Measurements from ENCODE around the gene MORF4L1. TPM values are rescaled to one million over a fixed set of nuclear protein-coding genes. Genes with fewer than 3 reads are reported as not detected.

The MORF4L1 gene
- total RNA-seq, 1 donor from 2014 or later = 271 TPM

DNA sequence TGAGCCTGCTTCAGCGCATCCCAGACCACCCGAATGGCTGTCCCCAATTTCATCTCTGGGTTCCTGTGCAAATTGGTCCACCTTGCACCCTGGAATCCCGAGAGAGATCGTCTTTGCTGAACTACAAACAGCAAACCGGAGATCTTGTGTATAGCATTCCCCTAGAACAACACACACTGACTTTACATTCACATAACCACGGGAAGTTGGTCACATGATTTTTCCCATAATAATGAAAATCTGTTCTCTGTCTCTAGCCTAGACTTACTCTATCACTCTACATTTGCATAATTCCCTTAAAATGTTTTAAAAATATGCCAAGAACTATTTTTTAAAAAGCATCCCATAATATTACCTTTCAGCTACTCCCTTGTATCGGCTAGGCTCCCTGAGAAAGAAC is 37.6 kb downstream of the MORF4L1 start:
- ATAC-seq (ENCODE audit: low read depth) (no peak), DNase-seq (no peak)
- TF ChIP-seq, protein P1, sequence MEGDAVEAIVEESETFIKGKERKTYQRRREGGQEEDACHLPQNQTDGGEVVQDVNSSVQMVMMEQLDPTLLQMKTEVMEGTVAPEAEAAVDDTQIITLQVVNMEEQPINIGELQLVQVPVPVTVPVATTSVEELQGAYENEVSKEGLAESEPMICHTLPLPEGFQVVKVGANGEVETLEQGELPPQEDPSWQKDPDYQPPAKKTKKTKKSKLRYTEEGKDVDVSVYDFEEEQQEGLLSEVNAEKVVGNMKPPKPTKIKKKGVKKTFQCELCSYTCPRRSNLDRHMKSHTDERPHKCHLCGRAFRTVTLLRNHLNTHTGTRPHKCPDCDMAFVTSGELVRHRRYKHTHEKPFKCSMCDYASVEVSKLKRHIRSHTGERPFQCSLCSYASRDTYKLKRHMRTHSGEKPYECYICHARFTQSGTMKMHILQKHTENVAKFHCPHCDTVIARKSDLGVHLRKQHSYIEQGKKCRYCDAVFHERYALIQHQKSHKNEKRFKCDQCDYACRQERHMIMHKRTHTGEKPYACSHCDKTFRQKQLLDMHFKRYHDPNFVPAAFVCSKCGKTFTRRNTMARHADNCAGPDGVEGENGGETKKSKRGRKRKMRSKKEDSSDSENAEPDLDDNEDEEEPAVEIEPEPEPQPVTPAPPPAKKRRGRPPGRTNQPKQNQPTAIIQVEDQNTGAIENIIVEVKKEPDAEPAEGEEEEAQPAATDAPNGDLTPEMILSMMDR (IDR thresholded peaks at IDR 0.05) = no peak
- peaks cover 24% of the 10 kb centered on the region for H3K4me1 Mint-ChIP-seq
- H3K27ac Mint-ChIP-seq = peak overlapping the region; percentile 38
- POLR2A ChIA-PET = interaction anchor here (2.0 to 4.1 kb wide), 3 partner anchors 94 to 274 kb away, joined by 5 to 24 read pairs (median 7); no protein-coding TSS in a partner anchor
- H3K4me3 Mint-ChIP-seq = no peak overlapping the region
- H3K36me3 Mint-ChIP-seq (ENCODE audit: low read depth) = peaks cover 75% of the 10 kb centered on the region
- intact Hi-C loops (cut with micrococcal nuclease) = no loop called here
- H3K27me3 Mint-ChIP-seq = no peaks in the 10 kb centered on the region
- CTCF ChIA-PET = interaction anchor here (0.6 to 9.6 kb wide), 13 partner anchors 11 to 272 kb away, joined by 3 to 151 read pairs (median 8); no protein-coding TSS in a partner anchor
- no peaks in the 10 kb centered on the region for H3K9me3 Mint-ChIP-seq

DNA sequence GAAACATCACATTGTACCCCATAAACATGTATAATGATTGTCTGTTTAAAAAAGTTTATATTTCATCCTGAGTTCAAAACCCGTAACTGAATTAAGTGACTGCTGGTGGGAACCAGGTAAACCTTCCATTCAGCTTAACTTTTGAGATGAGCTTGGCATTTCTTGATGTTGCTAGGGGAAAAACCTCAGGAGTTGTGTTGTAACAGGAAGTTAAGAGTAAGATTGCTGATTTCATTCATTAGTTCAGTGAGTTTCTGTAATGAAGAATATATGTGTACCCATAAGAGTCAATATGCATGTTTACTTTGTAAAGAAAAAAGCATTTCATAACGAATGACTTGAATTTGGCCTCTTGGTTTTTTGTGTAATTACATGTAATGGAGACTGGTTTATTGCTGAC is 39.6 kb downstream of the MORF4L1 start:
- DNase-seq (no peak), ATAC-seq (ENCODE audit: low read depth) (no peak)
- Mint-ChIP-seq H3K4me3 (no peak overlapping the region), H3K9me3 (no peaks in the 10 kb centered on the region), H3K27me3 (no peaks in the 10 kb centered on the region), H3K4me1 (peaks cover 30% of the 10 kb centered on the region), H3K27ac (peak overlapping the region; percentile 3), H3K36me3 (ENCODE audit: low read depth) (peaks cover 61% of the 10 kb centered on the region)
- TF ChIP-seq, protein P1 (IDR thresholded peaks at IDR 0.05) = no peak
- intact Hi-C loops (cut with micrococcal nuclease) = no loop called here
- ChIA-PET POLR2A (no interaction called here), CTCF (interaction anchor here (8.2 to 9.6 kb wide), 2 partner anchors 114 to 270 kb away, joined by 143 to 151 read pairs; no protein-coding TSS in a partner anchor)

DNA sequence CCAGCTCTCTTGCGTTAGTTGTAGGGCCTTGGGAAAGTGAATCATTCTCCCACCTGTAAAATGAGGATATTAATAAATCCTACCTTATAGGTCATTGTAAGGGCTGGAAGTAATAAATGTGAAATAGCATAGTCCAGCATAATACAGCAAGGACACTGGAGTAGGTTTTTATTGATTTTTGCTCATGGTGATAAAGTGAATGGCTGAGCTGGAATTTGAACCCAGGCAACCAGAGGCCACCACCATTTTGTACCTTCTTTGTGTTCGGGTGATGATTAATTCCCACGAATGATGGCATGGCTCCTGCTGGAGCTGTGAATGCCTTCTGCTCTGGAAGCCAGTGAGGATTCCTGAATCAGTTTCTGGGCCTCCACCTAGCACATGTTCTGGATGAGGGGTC is 40.3 kb downstream of the MORF4L1 start:
- CTCF ChIA-PET = interaction anchor here (0.9 to 9.6 kb wide), 3 partner anchors 94 to 269 kb away, joined by 3 to 151 read pairs (median 143); no protein-coding TSS in a partner anchor
- Mint-ChIP-seq H3K9me3 (no peaks in the 10 kb centered on the region), H3K27ac (no peak overlapping the region), H3K36me3 (ENCODE audit: low read depth) (peaks cover 61% of the 10 kb centered on the region), H3K4me3 (no peak overlapping the region), H3K4me1 (peaks cover 28% of the 10 kb centered on the region), H3K27me3 (no peaks in the 10 kb centered on the region)
- POLR2A ChIA-PET = no interaction called here
- intact Hi-C loops (cut with micrococcal nuclease) = no loop called here
- no peak for DNase-seq
- TF ChIP-seq, protein P1 (IDR thresholded peaks at IDR 0.05) = no peak
- no peak for ATAC-seq (ENCODE audit: low read depth)

- Mint-ChIP-seq H3K36me3 (ENCODE audit: low read depth) (peaks cover 61% of the 10 kb centered on the region), H3K9me3 (no peaks in the 10 kb centered on the region), H3K4me1 (peaks cover 22% of the 10 kb centered on the region), H3K4me3 (no peak overlapping the region), H3K27me3 (no peaks in the 10 kb centered on the region), H3K27ac (no peak overlapping the region)
- CTCF ChIA-PET = interaction anchor here (1.0 to 8.2 kb wide), 2 partner anchors 268 to 270 kb away, joined by 3 to 143 read pairs; no protein-coding TSS in a partner anchor
- TF ChIP-seq, protein P1 (IDR thresholded peaks at IDR 0.05) = no peak
- intact Hi-C loops (cut with micrococcal nuclease) = no loop called here
- ATAC-seq (ENCODE audit: low read depth) (no peak), DNase-seq (no peak)
- POLR2A ChIA-PET = no interaction called here
Observed at GRCh38 chr15:78914027-78914764, 41.5 kb downstream of the MORF4L1 start.

DNA sequence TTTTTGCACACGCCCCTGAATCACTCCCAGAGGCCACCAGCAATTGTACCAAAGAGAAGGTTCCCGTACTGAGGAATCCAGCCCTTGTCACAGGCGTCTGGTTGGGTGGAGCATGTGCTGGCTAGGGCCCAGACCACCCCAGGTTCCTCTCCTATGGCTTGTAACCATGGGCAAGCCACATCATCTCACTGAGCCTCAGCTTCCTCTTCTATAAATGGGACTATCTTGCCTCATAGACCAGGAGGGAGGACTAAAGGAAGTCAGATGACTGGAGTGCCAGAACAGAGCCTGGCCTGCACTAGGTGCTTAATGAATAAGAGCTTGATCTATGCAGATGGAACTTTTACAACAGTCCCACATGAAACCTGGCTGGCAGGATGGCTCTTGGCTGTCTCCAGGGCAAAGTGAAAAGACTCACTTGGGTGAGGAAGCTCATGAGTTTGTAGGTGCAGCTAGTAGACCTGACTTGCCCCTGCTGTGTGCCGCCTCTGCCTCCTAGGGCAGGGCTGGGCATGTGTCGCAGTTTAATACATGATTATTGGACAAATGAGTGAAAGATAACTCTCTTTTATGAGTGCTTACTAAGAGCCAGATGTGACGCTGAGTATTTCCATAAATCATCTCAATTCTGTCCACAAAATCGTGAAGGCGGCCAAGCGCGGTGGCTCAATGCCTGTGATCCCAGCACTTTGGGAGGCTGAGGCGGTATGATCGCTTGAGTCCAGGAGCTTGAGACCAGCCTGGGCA is 42.8 kb downstream of the MORF4L1 start:
- ChIA-PET POLR2A (interaction anchor here (1.1 kb wide), 1 partner anchor 88 kb away, joined by 3 read pairs; no protein-coding TSS in a partner anchor), CTCF (interaction anchor here (1.0 kb wide), 2 partner anchors 269 kb away, joined by 3 to 4 read pairs; no protein-coding TSS in a partner anchor)
- DNase-seq (no peak), ATAC-seq (ENCODE audit: low read depth) (no peak)
- peaks cover 11% of the 10 kb centered on the region for H3K4me1 Mint-ChIP-seq
- H3K4me3 Mint-ChIP-seq = no peak overlapping the region
- peaks cover 61% of the 10 kb centered on the region for H3K36me3 Mint-ChIP-seq (ENCODE audit: low read depth)
- intact Hi-C loops (cut with micrococcal nuclease) = no loop called here
- H3K27ac Mint-ChIP-seq = peak overlapping the region; percentile 19
- no peaks in the 10 kb centered on the region for H3K9me3 Mint-ChIP-seq
- TF ChIP-seq, protein P1 (IDR thresholded peaks at IDR 0.05) = no peak
- no peaks in the 10 kb centered on the region for H3K27me3 Mint-ChIP-seq
